Measurements from ENCODE around the gene TGFB3. TPM values are rescaled to one million over a fixed set of nuclear protein-coding genes. Genes with fewer than 3 reads are reported as not detected.

The TGFB3 gene
- total and polyA plus RNA-seq, 2 donors (not counting 1 experiment from before 2014, with no cell fraction given), result 7.0 to 9.4 TPM

- peak overlapping the region; percentile 89 for H3K27ac Mint-ChIP-seq
- Histone ChIP-seq H3K79me2 (ENCODE audit: control insufficient read depth, insufficient read depth, low read length) (peaks cover 4% of the 10 kb centered on the region), H3K4me1 (ENCODE audit: control insufficient read depth in 2 of 2, insufficient read depth in 2 of 2, low read length in 2 of 2) (peaks cover 37 to 52% of the 10 kb centered on the region in 2 donors), H3K4me2 (replicated peaks; ENCODE audit: low read depth, low read length, poor library complexity, severe bottlenecking) (peak overlapping the region; percentile 60), H3K4me3 (ENCODE audit: control extremely low read depth in 1 of 5, extremely low read depth in 1 of 5, insufficient read depth in 1 of 5, low read depth in 2 of 5, low read length in 4 of 5) (peak overlapping the region in 1 of 5 experiments; percentile 27), H3K27ac (ENCODE audit: low read length in 2 of 2) (peak overlapping the region in 1 of 2 donors; percentile 18), H3K27me3 (replicated peaks in 1 of 4; ENCODE audit: control extremely low read depth in 1 of 4, control insufficient read depth in 3 of 4, insufficient read depth in 4 of 4, low read length in 3 of 4) (no peaks in the 10 kb centered on the region), H4K20me1 (ENCODE audit: control insufficient read depth, insufficient read depth, low read length, poor library complexity, severe bottlenecking) (no peaks in the 10 kb centered on the region), H3K9ac (ENCODE audit: low read length) (no peak overlapping the region), H3K36me3 (replicated peaks in 1 of 2; ENCODE audit: control extremely low read depth in 1 of 2, control insufficient read depth in 1 of 2, extremely low read depth in 1 of 2, insufficient read depth in 2 of 2, low read length in 1 of 2) (no peaks in the 10 kb centered on the region), H3K9me3 (ENCODE audit: control extremely low read depth in 1 of 3, control insufficient read depth in 2 of 3, insufficient read depth in 1 of 3, low read length in 2 of 3) (no peaks in the 10 kb centered on the region), H2AFZ (ENCODE audit: insufficient read depth, low read depth, low read length, poor library complexity, severe bottlenecking) (peak overlapping the region; percentile 68)
- no CpG with 5 or more reads among the region's 3 CpGs for WGBS (ENCODE audit: insufficient coverage)
- no peak for DNase-seq
- no peaks in the 10 kb centered on the region for H3K9me3 Mint-ChIP-seq (ENCODE audit: insufficient read depth)
- ATAC-seq (ENCODE audit: low read depth), result no peak
- intact Hi-C loops (cut with micrococcal nuclease), result no loop called here
- H3K27me3 Mint-ChIP-seq, result no peaks in the 10 kb centered on the region
- H3K4me1 Mint-ChIP-seq, result peaks cover 63% of the 10 kb centered on the region
- CTCF ChIA-PET, result interaction anchor here (4.7 to 15.2 kb wide), 3 partner anchors 17 to 267 kb away, joined by 27 to 376 read pairs (median 197); no protein-coding TSS in a partner anchor
- TF ChIP-seq CTCF (IDR thresholded peaks at IDR 0.05), result no peak
- TF ChIP-seq EZH2 (IDR thresholded peaks at IDR 0.05; ENCODE audit: borderline replicate concordance, insufficient read depth, low read depth, low read length, poor library complexity, severe bottlenecking), result no peak
- peak overlapping the region; percentile 34 for H3K4me3 Mint-ChIP-seq
- POLR2A ChIA-PET, result interaction anchor here (1.1 kb wide), 1 partner anchor 8 kb away, joined by 3 read pairs; the partner anchor contains the start of gene IFT43
Observed at GRCh38 chr14:75977582-75977943, 4.2 kb downstream of the TGFB3 start.

GRCh38 chr14:75976826-75977581 lies 4.8 kb downstream of the TGFB3 start:
- no peaks in the 10 kb centered on the region for H3K27me3 ChIP-seq (replicated peaks in 1 of 4; ENCODE audit: control extremely low read depth in 1 of 4, control insufficient read depth in 3 of 4, insufficient read depth in 4 of 4, low read length in 3 of 4)
- peaks cover 63% of the 10 kb centered on the region for H3K4me1 Mint-ChIP-seq
- TF ChIP-seq EZH2 (IDR thresholded peaks at IDR 0.05; ENCODE audit: borderline replicate concordance, insufficient read depth, low read depth, low read length, poor library complexity, severe bottlenecking) (no peak), CTCF (IDR thresholded peaks at IDR 0.05) (no peak)
- H3K27ac ChIP-seq (ENCODE audit: low read length in 2 of 2), result no peak overlapping the region
- H3K9me3 Mint-ChIP-seq (ENCODE audit: insufficient read depth), result no peaks in the 10 kb centered on the region
- no peak for DNase-seq
- intact Hi-C loops (cut with micrococcal nuclease), result no loop called here
- no peak overlapping the region for H3K4me3 ChIP-seq (ENCODE audit: control extremely low read depth in 1 of 5, extremely low read depth in 1 of 5, insufficient read depth in 1 of 5, low read depth in 2 of 5, low read length in 4 of 5)
- H3K27ac Mint-ChIP-seq, result peak overlapping the region; percentile 66
- H3K36me3 ChIP-seq (replicated peaks in 1 of 2; ENCODE audit: control extremely low read depth in 1 of 2, control insufficient read depth in 1 of 2, extremely low read depth in 1 of 2, insufficient read depth in 2 of 2, low read length in 1 of 2), result no peaks in the 10 kb centered on the region
- H3K27me3 Mint-ChIP-seq, result no peaks in the 10 kb centered on the region
- H3K9me3 ChIP-seq (ENCODE audit: control extremely low read depth in 1 of 3, control insufficient read depth in 2 of 3, insufficient read depth in 1 of 3, low read length in 2 of 3), result no peaks in the 10 kb centered on the region
- ChIA-PET POLR2A (interaction anchor here (1.1 kb wide), 1 partner anchor 9 kb away, joined by 3 read pairs; the partner anchor contains the start of gene IFT43), CTCF (interaction anchor here (4.7 to 15.2 kb wide), 3 partner anchors 16 to 266 kb away, joined by 27 to 376 read pairs (median 197); no protein-coding TSS in a partner anchor)
- no CpG with 5 or more reads among the region's 8 CpGs for WGBS (ENCODE audit: insufficient coverage)
- no peaks in the 10 kb centered on the region for H4K20me1 ChIP-seq (ENCODE audit: control insufficient read depth, insufficient read depth, low read length, poor library complexity, severe bottlenecking)
- H3K9ac ChIP-seq (ENCODE audit: low read length), result no peak overlapping the region
- H3K4me2 ChIP-seq (replicated peaks; ENCODE audit: low read depth, low read length, poor library complexity, severe bottlenecking), result peak overlapping the region; percentile 10
- H3K4me3 Mint-ChIP-seq, result no peak overlapping the region
- H3K4me1 ChIP-seq (ENCODE audit: control insufficient read depth in 2 of 2, insufficient read depth in 2 of 2, low read length in 2 of 2), result peaks cover 37 to 51% of the 10 kb centered on the region in 2 donors
- no peak for ATAC-seq (ENCODE audit: low read depth)
- H2AFZ ChIP-seq (ENCODE audit: insufficient read depth, low read depth, low read length, poor library complexity, severe bottlenecking), result peak overlapping the region; percentile 25
- peaks cover 4% of the 10 kb centered on the region for H3K79me2 ChIP-seq (ENCODE audit: control insufficient read depth, insufficient read depth, low read length)
